H9 (cell line): ENCODE results near the gene GOLGA7B. TPM values are rescaled to one million over a fixed set of nuclear protein-coding genes. Genes with fewer than 3 reads are reported as not detected.

Experiments
- DNase-seq: peaks from one replicate; pipeline ENCODE4 v3.0.0-alpha.2; 2017
- H2AFZ ChIP-seq: one replicate; pipeline ENCODE4 v1.6.1; 2013; ENCODE audit warnings: mild to moderate bottlenecking, low read length, control low read depth, moderate library complexity
- H2AK5ac ChIP-seq: 2 replicates; pipeline ENCODE4 v1.6.1; 2013; ENCODE audit warnings: low read length, control low read depth, mixed read lengths; ENCODE audit not compliant: insufficient read length
- H2BK120ac ChIP-seq: one replicate; pipeline ENCODE4 v1.6.1; 2013; ENCODE audit warnings: low read depth, mild to moderate bottlenecking, low read length, control low read depth, inconsistent platforms; ENCODE audit not compliant: poor library complexity, severe bottlenecking
- H2BK12ac ChIP-seq: 2 replicates; pipeline ENCODE4 v1.6.1; 2013; ENCODE audit warnings: low read length, control low read depth, mixed read lengths, low read depth; ENCODE audit not compliant: insufficient read length
- H2BK15ac ChIP-seq: 2 replicates; pipeline ENCODE4 v1.6.1; 2013; ENCODE audit warnings: low read depth, low read length, control low read depth
- H2BK20ac ChIP-seq: one replicate; pipeline ENCODE4 v1.6.1; 2013; ENCODE audit warnings: low read depth, mild to moderate bottlenecking, low read length, control low read depth, inconsistent platforms; ENCODE audit not compliant: poor library complexity, severe bottlenecking
- H2BK5ac ChIP-seq: 2 replicates; pipeline ENCODE4 v1.6.1; 2013; ENCODE audit warnings: low read length, control low read depth, mixed read lengths; ENCODE audit not compliant: insufficient read length
- H3K14ac ChIP-seq: 2 replicates; pipeline ENCODE4 v1.6.1; 2013; ENCODE audit warnings: low read length, control low read depth; ENCODE audit not compliant: insufficient read depth
- H3K18ac ChIP-seq: 2 replicates; pipeline ENCODE4 v1.6.1; 2013; ENCODE audit warnings: low read depth, mild to moderate bottlenecking, mixed read lengths, low read length, control low read depth; ENCODE audit not compliant: insufficient read length
- H3K23ac ChIP-seq: 2 replicates; pipeline ENCODE4 v1.6.1; 2013; ENCODE audit warnings: low read length, control low read depth, mixed read lengths, low read depth; ENCODE audit not compliant: insufficient read length
- H3K23me2 ChIP-seq: 2 replicates; pipeline ENCODE4 v1.6.1; 2013; ENCODE audit warnings: low read depth, mild to moderate bottlenecking, mixed read lengths, low read length, control low read depth; ENCODE audit not compliant: insufficient read length, poor library complexity, severe bottlenecking
- H3K27ac ChIP-seq: 2 replicates; pipeline ENCODE4 v1.5.1; 2013; ENCODE audit warnings: low read length, control low read depth, mixed read lengths, low read depth; ENCODE audit not compliant: insufficient read length
- H3K27me3 ChIP-seq: 2 replicates; pipeline ENCODE4 v1.6.1; 2013; ENCODE audit warnings: low read length, control low read depth, inconsistent platforms; ENCODE audit not compliant: insufficient read depth
- H3K4ac ChIP-seq: 2 replicates; pipeline ENCODE4 v1.6.1; 2013; ENCODE audit warnings: low read depth, mild to moderate bottlenecking, control low read depth, inconsistent platforms, low read length, moderate library complexity
- H3K4me1 ChIP-seq: 2 replicates; pipeline ENCODE4 v1.6.1; 2013; ENCODE audit warnings: low read length, control low read depth, inconsistent platforms; ENCODE audit not compliant: insufficient read depth
- H3K4me2 ChIP-seq: 2 replicates; pipeline ENCODE4 v1.6.1; 2013; ENCODE audit warnings: low read length, control low read depth, mixed read lengths; ENCODE audit not compliant: insufficient read length, insufficient read depth
- H3K56ac ChIP-seq: 2 replicates; pipeline ENCODE4 v1.6.1; 2013; ENCODE audit warnings: low read depth, mild to moderate bottlenecking, mixed read lengths, low read length, control low read depth; ENCODE audit not compliant: insufficient read length
- H3K79me1 ChIP-seq: 2 replicates; pipeline ENCODE4 v1.6.1; 2013; ENCODE audit warnings: low read depth, mild to moderate bottlenecking, moderate library complexity, low read length, control low read depth, inconsistent platforms; ENCODE audit not compliant: insufficient read depth, poor library complexity, severe bottlenecking
- H3K79me2 ChIP-seq: 2 replicates; pipeline ENCODE4 v1.6.1; 2013; ENCODE audit warnings: low read length, control low read depth, inconsistent platforms; ENCODE audit not compliant: insufficient read depth
- H3K9ac ChIP-seq: 2 replicates; pipeline ENCODE4 v1.6.1; 2013; ENCODE audit warnings: low read length, control low read depth, mixed read lengths; ENCODE audit not compliant: insufficient read length; ENCODE audit errors: extremely low read depth
- H3K9me3 ChIP-seq: one replicate; pipeline ENCODE4 v1.6.1; 2013; ENCODE audit warnings: low read depth, low read length, inconsistent platforms; ENCODE audit not compliant: control insufficient read depth
- H3T11ph ChIP-seq: one replicate; pipeline ENCODE4 v1.6.1; 2013; ENCODE audit warnings: mild to moderate bottlenecking, low read length, control low read depth, inconsistent platforms
- H4K20me1 ChIP-seq: one replicate; pipeline ENCODE4 v1.6.1; 2013; ENCODE audit not compliant: control insufficient read depth, insufficient read length, insufficient read depth
- H4K5ac ChIP-seq: 2 replicates; pipeline ENCODE4 v1.6.1; 2013; ENCODE audit warnings: low read depth, mild to moderate bottlenecking, mixed read lengths, low read length, control low read depth; ENCODE audit not compliant: insufficient read length
- H4K8ac ChIP-seq: replicated peaks from 2 replicates; pipeline ENCODE4 v1.6.1; 2013; ENCODE audit warnings: low read length, control low read depth, mixed read lengths, low read depth; ENCODE audit not compliant: insufficient read length
- H4K91ac ChIP-seq: 2 replicates; pipeline ENCODE4 v1.6.1; 2013; ENCODE audit warnings: low read depth, mild to moderate bottlenecking, moderate library complexity, mixed read lengths, low read length, control low read depth; ENCODE audit not compliant: insufficient read length
- H3K27ac Mint-ChIP-seq, 3 experiments: 2 replicates in 2 of 3; 3 replicates in 1 of 3; pipeline ENCODE4 v1.8.0; 2020 to 2021; ENCODE audit warnings: mixed read lengths in 3 of 3, mild to moderate bottlenecking in 1 of 3, moderate library complexity in 1 of 3
- H3K27me3 Mint-ChIP-seq: 2 replicates; pipeline ENCODE4 v1.8.0; 2021; ENCODE audit warnings: low read depth, mild to moderate bottlenecking, moderate library complexity, mixed read lengths
- H3K36me3 Mint-ChIP-seq, 3 experiments: 2 replicates in 2 of 3; 3 replicates in 1 of 3; pipeline ENCODE4 v1.8.0; 2020 to 2021; ENCODE audit warnings: low read depth in 3 of 3, mixed read lengths in 3 of 3; ENCODE audit not compliant: insufficient read depth in 1 of 3
- H3K4me1 Mint-ChIP-seq, 2 experiments: 2 replicates each; pipeline ENCODE4 v1.8.0; 2020; ENCODE audit warnings: mixed read lengths in 2 of 2
- H3K4me3 Mint-ChIP-seq, 2 experiments: 2 replicates in 1 of 2; 3 replicates in 1 of 2; pipeline ENCODE4 v1.8.0; 2020 to 2021; ENCODE audit warnings: mild to moderate bottlenecking in 2 of 2, mixed read lengths in 2 of 2, moderate library complexity in 1 of 2
- H3K9me3 Mint-ChIP-seq, 2 experiments: 2 replicates in 1 of 2; 3 replicates in 1 of 2; pipeline ENCODE4 v1.8.0; 2020; ENCODE audit warnings: mild to moderate bottlenecking in 2 of 2, mixed read lengths in 2 of 2, moderate library complexity in 1 of 2
- CTCF ChIP-seq: fragments of 200-600 bp; sonication (generic); conservative IDR thresholded peaks from 3 replicates; pipeline ENCODE4 v1.8.0; 2021; ENCODE audit warnings: antibody characterized with exemption, mild to moderate bottlenecking
- total RNA-seq: library from RNA; stranded (reverse); gene quantifications from 2 replicates; pipeline ENCODE4 v1.2.1, GENCODE V29; 2021

Gene GOLGA7B
- total RNA-seq, 1 experiment from 2014 or later: 0.04 TPM

- no peak for TF ChIP-seq CTCF
- Histone ChIP-seq H2AK5ac (no peak overlapping the region), H4K91ac (no peak overlapping the region), H3K9me3 (no peaks in the 10 kb centered on the region), H3K23me2 (no peaks in the 10 kb centered on the region), H2BK5ac (no peak overlapping the region), H2BK20ac (no peak overlapping the region), H2AFZ (no peak overlapping the region), H2BK12ac (no peak overlapping the region), H3K27ac (no peak overlapping the region), H3K4me2 (no peak overlapping the region), H4K5ac (no peak overlapping the region), H3K14ac (no peak overlapping the region), H3K56ac (no peak overlapping the region), H3T11ph (no peak overlapping the region), H3K79me1 (no peaks in the 10 kb centered on the region), H3K79me2 (no peaks in the 10 kb centered on the region), H3K9ac (no peak overlapping the region), H3K4me1 (no peaks in the 10 kb centered on the region), H3K18ac (no peak overlapping the region), H4K8ac (no peak overlapping the region), H4K20me1 (no peaks in the 10 kb centered on the region), H2BK15ac (no peak overlapping the region), H3K27me3 (no peaks in the 10 kb centered on the region), H3K23ac (no peak overlapping the region), H2BK120ac (no peak overlapping the region), H3K4ac (no peak overlapping the region)
- Mint-ChIP-seq H3K36me3 (no peaks in the 10 kb centered on the region), H3K4me1 (peaks cover 4 to 23% of the 10 kb centered on the region in 2 experiments), H3K9me3 (no peaks in the 10 kb centered on the region), H3K4me3 (no peak overlapping the region), H3K27ac (no peak overlapping the region), H3K27me3 (no peaks in the 10 kb centered on the region; the same call in 1 of the 2 replicates)
- no peak for DNase-seq
Observed at GRCh38 chr10:97818572-97818971, 31.1 kb upstream of the GOLGA7B start.
